ENCODE measurements around the gene S100G. TPM values are rescaled to one million over a fixed set of nuclear protein-coding genes. Genes with fewer than 3 reads are reported as not detected.

The S100G gene
- total RNA-seq, 1 donor from 2014 or later: not detected

DNA sequence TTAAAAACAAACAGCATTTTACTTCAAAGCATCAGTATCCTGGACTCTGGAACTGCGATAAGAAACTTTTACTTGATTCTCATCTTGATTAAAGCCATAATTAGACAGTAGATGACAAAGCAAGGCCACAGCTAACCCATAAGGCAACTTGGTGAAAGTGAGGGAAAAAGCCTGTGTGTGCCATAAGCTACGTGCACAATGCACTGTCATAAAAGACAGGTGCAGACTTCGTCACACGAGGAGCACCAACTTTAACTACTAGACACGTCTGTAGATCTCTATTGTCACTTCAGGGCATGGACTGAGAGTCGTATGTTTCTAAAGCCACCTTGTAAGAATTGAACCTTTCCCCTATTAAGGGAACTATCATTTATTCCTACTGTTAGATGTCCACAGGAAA lies 49.4 kb downstream of the S100G start:
- intact Hi-C loops (cut with micrococcal nuclease): no loop called here
- DNase-seq: no peak
- ATAC-seq: no peak

- ATAC-seq (no peak), DNase-seq (no peak)
- intact Hi-C loops (cut with micrococcal nuclease): no loop called here
These were observed 50.8 kb downstream of the S100G start for GRCh38 chrX:16700734-16701133.

GRCh38 chrX:16702700-16703599 lies 53.0 kb downstream of the S100G start:
- DNase-seq: no peak
- intact Hi-C loops (cut with micrococcal nuclease): no loop called here
- no peak for ATAC-seq

Small RNA genes within 50 kb of the gene (microRNA-seq; reads per million reads assigned to microRNA genes)
- gene MIR548AM (ENCODE audit: borderline number of aligned reads): not detected

Other genes with a start within 250 kb of the S100G start
- gene CTPS2, start 62.5 kb downstream of the S100G start, total RNA-seq: 5.7 TPM
- gene SYAP1, start 69.5 kb downstream of the S100G start, total RNA-seq: 17.5 TPM
- gene TXLNG, start 136.3 kb downstream of the S100G start, total RNA-seq: 6.0 TPM
- gene RBBP7, start 220.2 kb downstream of the S100G start, total RNA-seq: 113 TPM